Measurements from ENCODE around the gene TENM3. TPM values are rescaled to one million over a fixed set of nuclear protein-coding genes. Genes with fewer than 3 reads are reported as not detected.

Gene TENM3
- total RNA-seq, 1 donor from 2014 or later = 7.8 TPM

- DNase-seq (ENCODE audit: low spot score) = no peak
These were observed 45.3 kb downstream of the TENM3 start for GRCh38 chr4:182288534-182288933.

GRCh38 chr4:182289809-182290208 is 46.6 kb downstream of the TENM3 start:
- DNase-seq (ENCODE audit: low spot score) = no peak

- no peak for DNase-seq (ENCODE audit: low spot score)
These were observed 48.0 kb downstream of the TENM3 start for GRCh38 chr4:182291175-182291574.

GRCh38 chr4:182291597-182292270 is 48.5 kb downstream of the TENM3 start:
- DNase-seq (ENCODE audit: low spot score) = no peak

GRCh38 chr4:182292612-182293011 is 49.4 kb downstream of the TENM3 start:
- no peak for DNase-seq (ENCODE audit: low spot score)

DNA sequence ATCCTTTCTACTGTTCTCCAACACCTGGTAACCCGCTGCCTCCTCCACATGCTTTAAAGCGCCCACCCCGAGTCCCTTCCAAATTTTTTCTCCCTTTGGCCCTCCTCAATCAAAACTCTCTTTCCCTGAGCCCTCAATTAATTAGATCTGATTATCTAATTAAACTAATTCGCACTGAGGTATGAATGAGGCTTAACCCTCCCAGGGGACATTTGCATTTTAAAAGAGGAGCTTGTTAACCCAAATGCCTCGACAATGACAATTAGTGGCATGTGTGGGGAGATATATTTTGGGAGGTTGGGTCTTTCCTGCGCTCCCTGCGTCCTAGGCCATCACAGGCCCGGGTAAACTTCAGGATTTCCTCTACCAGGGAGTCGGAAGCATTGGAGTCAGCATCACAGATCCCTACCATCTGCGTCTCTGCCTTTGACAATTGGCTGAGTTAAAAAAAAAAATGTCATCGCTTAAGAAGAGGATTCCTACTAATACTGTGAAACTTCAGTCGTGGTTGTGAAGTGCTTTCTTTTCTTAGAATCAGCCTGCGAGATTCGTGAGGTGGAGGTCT is 50.6 kb downstream of the TENM3 start:
- no peak for DNase-seq (ENCODE audit: low spot score)

- DNase-seq (ENCODE audit: low spot score) = no peak
These were observed 51.2 kb downstream of the TENM3 start for GRCh38 chr4:182294451-182294850.

DNA sequence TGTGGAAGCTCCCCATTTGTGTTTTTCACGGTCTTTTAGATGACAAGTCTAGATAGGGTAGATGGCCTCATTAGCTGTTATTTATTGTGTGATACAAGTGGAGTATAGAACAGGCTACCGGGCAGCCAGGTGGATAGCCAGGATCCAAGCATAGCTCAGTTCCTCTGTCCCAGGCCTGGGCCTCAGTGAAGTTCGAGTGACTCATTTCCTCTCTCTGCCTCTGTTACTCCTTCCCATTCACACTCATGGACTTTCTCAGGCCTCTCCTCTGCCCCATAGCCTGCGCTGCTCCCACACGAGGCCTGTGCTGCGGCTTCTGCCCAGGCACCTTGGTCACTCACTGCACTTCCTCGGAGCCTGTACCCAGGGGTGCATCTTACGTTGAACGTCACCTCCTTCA is 54.5 kb downstream of the TENM3 start:
- DNase-seq (ENCODE audit: low spot score) = no peak

DNA sequence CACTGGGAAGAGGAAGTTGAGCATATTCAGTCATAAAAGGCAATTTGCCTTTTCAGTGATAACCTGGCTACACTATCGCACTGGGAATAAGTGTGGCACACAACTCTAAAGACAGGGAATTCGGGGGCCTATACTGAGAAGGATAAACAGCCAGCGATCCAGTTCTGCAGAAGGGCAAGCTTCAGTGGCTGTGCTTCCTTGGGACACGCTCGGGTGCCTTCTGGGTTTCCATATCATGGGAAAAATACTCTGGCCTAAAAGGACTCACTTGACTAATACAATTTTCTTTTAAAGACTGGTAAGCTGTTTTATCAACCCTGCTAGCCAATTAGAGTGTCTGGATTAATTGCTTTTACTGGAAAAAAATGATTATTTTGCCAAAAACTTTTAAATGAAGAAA is 58.5 kb downstream of the TENM3 start:
- DNase-seq (ENCODE audit: low spot score) = no peak

GRCh38 chr4:182303847-182304246 is 60.6 kb downstream of the TENM3 start:
- no peak for DNase-seq (ENCODE audit: low spot score)

DNA sequence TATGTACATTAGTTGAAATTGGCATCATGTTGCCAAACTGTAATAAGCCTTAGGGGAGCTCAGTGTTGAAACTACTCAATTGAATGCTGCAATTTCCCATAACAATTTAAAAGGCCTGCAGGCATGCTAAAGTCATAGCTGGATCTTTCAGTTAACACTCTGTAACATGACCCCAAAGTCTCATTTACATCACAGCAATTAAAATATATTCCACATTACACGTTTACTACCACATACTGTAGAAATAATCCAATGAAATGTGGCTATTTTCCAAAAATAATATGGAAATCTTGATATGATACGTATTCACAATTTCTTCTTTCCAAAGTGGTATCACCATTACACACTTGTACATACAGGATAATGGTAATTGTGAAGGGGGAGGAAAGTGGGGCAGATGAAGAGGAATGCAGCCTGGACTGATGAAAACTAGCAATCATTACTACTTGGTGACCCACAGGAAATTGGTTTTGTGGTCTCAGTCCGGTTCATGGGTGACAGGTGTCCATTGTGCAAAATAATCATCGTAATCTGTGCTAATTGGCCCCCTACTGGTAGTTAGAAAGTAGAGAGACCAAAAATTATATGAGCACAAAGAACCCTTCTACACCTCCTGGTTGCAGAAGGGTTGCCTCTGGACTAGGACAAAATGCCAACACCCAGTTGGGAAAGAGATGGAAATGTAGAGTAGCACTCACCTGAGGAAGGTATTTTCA is 63.7 kb downstream of the TENM3 start:
- no peak for DNase-seq (ENCODE audit: low spot score)

DNA sequence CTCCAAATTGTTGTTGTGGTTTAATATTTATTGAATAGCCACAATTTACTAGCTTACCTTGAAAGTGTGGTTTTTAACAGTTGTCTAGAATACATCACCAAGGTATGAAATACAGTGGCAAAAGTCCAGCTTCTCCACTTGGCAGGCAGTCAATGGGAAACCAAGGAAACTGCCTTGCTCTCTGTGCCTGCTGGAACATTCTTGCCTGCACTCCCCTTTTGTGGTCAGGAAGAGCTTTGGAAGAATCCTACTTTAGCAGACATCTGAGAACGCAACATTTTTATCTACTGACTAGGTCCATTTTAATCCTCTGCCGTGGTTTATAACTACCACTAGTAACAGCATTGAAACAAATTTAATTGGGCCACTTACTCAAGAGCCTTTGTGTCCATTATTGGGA is 64.5 kb downstream of the TENM3 start:
- DNase-seq (ENCODE audit: low spot score) = peak; percentile 25

DNA sequence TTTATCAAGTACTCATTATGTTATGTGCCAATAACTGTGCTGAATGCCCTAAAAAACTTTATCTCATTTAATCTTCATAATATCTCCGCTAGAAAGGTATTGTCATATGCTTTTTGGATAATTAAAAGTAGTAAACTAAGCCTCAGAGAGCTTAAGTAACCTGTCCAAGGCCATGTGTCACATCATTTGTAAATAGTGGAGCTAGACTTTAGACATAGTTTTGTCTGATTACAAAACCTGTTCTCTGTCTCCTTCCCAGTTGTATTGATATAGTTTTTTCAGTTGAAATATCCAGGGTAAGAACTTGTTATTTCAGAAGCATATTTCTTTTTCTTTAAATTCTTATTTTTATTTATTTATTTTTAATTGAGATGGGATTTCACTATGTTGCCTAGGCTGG is 66.7 kb downstream of the TENM3 start:
- no peak for DNase-seq (ENCODE audit: low spot score)

GRCh38 chr4:182310316-182310715 is 67.1 kb downstream of the TENM3 start:
- DNase-seq (ENCODE audit: low spot score) = no peak

- no peak for DNase-seq (ENCODE audit: low spot score)
These were observed 67.8 kb downstream of the TENM3 start for GRCh38 chr4:182310962-182311361.

DNA sequence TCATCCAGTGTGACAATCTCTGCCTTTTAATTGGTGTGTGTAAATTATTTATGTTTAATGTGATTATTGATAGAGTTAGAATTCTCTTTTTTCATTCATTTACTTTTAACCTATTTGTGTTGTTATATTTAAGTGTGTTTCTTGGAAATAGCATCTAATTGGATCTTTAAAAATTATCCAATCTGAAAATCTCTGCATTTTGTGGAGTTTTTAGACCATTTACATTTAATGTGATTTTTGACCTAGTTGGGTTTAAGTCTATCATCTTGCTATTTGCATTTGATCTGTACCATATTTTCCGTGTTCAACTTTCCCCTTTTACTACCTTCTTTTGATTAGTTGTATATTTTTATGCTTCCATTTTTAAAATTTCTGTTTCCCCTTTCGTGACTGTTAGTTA is 71.3 kb downstream of the TENM3 start:
- no peak for DNase-seq (ENCODE audit: low spot score)

DNA sequence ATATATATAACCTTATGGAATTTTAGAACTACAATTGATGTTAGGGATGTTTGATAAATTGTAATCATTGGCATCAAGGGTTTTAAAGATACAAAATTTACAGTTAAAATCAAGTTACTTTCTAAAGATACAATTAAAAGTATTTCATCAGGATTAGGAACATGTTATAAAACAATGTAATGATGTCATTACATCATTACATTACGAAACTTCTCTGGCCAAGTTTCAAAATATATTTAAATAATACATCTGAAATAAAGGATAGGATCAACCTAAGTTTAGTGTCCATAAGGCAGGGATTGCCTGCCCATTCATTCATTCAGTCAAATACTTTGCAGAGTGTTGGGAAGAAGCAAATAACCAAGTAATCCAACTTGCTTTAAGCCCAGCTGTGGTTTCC is 75.1 kb downstream of the TENM3 start:
- DNase-seq (ENCODE audit: low spot score) = no peak

GRCh38 chr4:182320092-182320491 is 76.9 kb downstream of the TENM3 start:
- DNase-seq (ENCODE audit: low spot score) = no peak

DNA sequence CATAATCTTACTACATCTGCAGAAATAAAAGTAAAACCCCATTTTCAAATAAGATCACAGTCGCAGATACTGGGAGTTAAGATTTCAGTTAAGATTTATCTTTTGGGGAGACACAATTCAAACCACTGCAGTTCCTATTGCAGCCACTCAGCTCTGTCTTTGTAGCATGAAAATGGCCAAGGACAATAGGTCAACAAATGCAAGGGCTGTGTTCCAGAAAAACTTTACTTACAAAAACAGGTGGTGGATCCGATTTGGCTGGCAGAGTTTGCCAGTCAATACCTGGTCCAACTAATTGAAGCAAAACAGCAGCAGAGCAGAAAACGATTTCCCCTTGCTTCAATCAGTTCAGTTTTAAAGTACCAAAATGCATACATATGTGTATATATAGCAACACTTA is 77.4 kb downstream of the TENM3 start:
- DNase-seq (ENCODE audit: low spot score) = no peak

- no peak for DNase-seq (ENCODE audit: low spot score)
These were observed 81.1 kb downstream of the TENM3 start for GRCh38 chr4:182324282-182324681.

GRCh38 chr4:182325397-182325796 is 82.2 kb downstream of the TENM3 start:
- DNase-seq (ENCODE audit: low spot score) = no peak

DNA sequence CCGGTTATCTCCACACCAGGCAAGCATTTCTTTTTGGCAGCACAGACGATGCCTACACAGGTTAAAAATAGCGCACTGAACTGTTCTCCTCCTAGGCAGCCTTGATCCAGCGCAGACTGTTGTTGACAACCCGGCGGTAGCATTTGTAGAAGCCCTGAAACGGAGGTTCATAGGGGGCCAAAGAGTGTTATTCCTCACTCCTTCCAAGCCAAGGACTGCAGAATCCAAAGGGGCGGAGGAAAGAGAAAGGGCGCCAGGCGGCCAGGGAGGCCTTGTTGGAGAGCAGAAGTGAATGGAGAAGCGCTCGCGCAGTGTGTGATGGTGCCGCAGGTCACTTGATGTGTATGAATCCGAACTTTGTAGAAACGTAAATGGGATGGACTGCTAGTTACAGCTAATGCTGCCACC is 82.7 kb downstream of the TENM3 start:
- no peak for DNase-seq (ENCODE audit: low spot score)

- DNase-seq (ENCODE audit: low spot score) = no peak
These were observed 85.3 kb downstream of the TENM3 start for GRCh38 chr4:182328505-182328904.
